ENCODE results near the gene UPF2. TPM values are rescaled to one million over a fixed set of nuclear protein-coding genes. Genes with fewer than 3 reads are reported as not detected.

The UPF2 gene
- total RNA-seq, 1 experiment from 2014 or later: 12.4 TPM

GRCh38 chr10:11881030-11881476, 161.6 kb downstream of the UPF2 start:
- in situ Hi-C loops (cut with HindIII; ENCODE audit: low pct_unique_long_range_greater_than_20kb, low sequenced_read_pairs): no loop called here
- DNase-seq (ENCODE audit: low read depth, low spot score): no peak

- in situ Hi-C loops (cut with HindIII; ENCODE audit: low pct_unique_long_range_greater_than_20kb, low sequenced_read_pairs): no loop called here
- DNase-seq (ENCODE audit: low read depth, low spot score): no peak
These were observed 162.2 kb downstream of the UPF2 start for GRCh38 chr10:11880151-11881029.

- in situ Hi-C loops (cut with HindIII; ENCODE audit: low pct_unique_long_range_greater_than_20kb, low sequenced_read_pairs): no loop called here
- no peak for DNase-seq (ENCODE audit: low read depth, low spot score)
These were observed 163.1 kb downstream of the UPF2 start for GRCh38 chr10:11879387-11880094.

- DNase-seq (ENCODE audit: low read depth, low spot score): no peak
- in situ Hi-C loops (cut with HindIII; ENCODE audit: low pct_unique_long_range_greater_than_20kb, low sequenced_read_pairs): no loop called here
These were observed 163.8 kb downstream of the UPF2 start for GRCh38 chr10:11878776-11879175.

GRCh38 chr10:11877591-11877905, 165.1 kb downstream of the UPF2 start:
- in situ Hi-C loops (cut with HindIII; ENCODE audit: low pct_unique_long_range_greater_than_20kb, low sequenced_read_pairs): no loop called here
- DNase-seq (ENCODE audit: low read depth, low spot score): no peak

- no peak for DNase-seq (ENCODE audit: low read depth, low spot score)
- in situ Hi-C loops (cut with HindIII; ENCODE audit: low pct_unique_long_range_greater_than_20kb, low sequenced_read_pairs): no loop called here
These were observed 165.6 kb downstream of the UPF2 start for GRCh38 chr10:11876805-11877590.

GRCh38 chr10:11876324-11876723, 166.3 kb downstream of the UPF2 start:
- no peak for DNase-seq (ENCODE audit: low read depth, low spot score)
- in situ Hi-C loops (cut with HindIII; ENCODE audit: low pct_unique_long_range_greater_than_20kb, low sequenced_read_pairs): no loop called here

GRCh38 chr10:11875494-11876281, 166.9 kb downstream of the UPF2 start:
- DNase-seq (ENCODE audit: low read depth, low spot score): peak; percentile 36
- in situ Hi-C loops (cut with HindIII; ENCODE audit: low pct_unique_long_range_greater_than_20kb, low sequenced_read_pairs): no loop called here

- DNase-seq (ENCODE audit: low read depth, low spot score): peak; percentile 47
- in situ Hi-C loops (cut with HindIII; ENCODE audit: low pct_unique_long_range_greater_than_20kb, low sequenced_read_pairs): no loop called here
These were observed 167.8 kb downstream of the UPF2 start for GRCh38 chr10:11874568-11875493.

- in situ Hi-C loops (cut with HindIII; ENCODE audit: low pct_unique_long_range_greater_than_20kb, low sequenced_read_pairs): no loop called here
- DNase-seq (ENCODE audit: low read depth, low spot score): no peak
These were observed 171.1 kb downstream of the UPF2 start for GRCh38 chr10:11871466-11871865.

- DNase-seq (ENCODE audit: low read depth, low spot score): no peak
- in situ Hi-C loops (cut with HindIII; ENCODE audit: low pct_unique_long_range_greater_than_20kb, low sequenced_read_pairs): no loop called here
These were observed 171.7 kb downstream of the UPF2 start for GRCh38 chr10:11870900-11871400.

GRCh38 chr10:11870461-11870780, 172.2 kb downstream of the UPF2 start:
- no peak for DNase-seq (ENCODE audit: low read depth, low spot score)
- in situ Hi-C loops (cut with HindIII; ENCODE audit: low pct_unique_long_range_greater_than_20kb, low sequenced_read_pairs): no loop called here

Small RNA genes lying within 50 kb of the gene (small RNA-seq; reads per million reads assigned to genes)
- gene RNU6-1095P: 0 reads per million in 2 experiments

Other genes with a start within 250 kb of the UPF2 start
- gene PROSER2, start 219.5 kb downstream of the UPF2 start, total RNA-seq (2014; rRNA removed; shearing (Covaris generic)): 4.4 and 5.9 TPM in 2 replicates
- 17.8 and 18.1 TPM in 2 replicates for gene DHTKD1, start 26.1 kb upstream of the UPF2 start, total RNA-seq (2014; rRNA removed; shearing (Covaris generic))
- gene SEC61A2, start 86.9 kb upstream of the UPF2 start, total RNA-seq (2014; rRNA removed; shearing (Covaris generic)): 5.6 and 5.7 TPM in 2 replicates
- 78.4 and 85.0 TPM in 2 replicates for gene NUDT5, start 153.1 kb upstream of the UPF2 start, total RNA-seq (2014; rRNA removed; shearing (Covaris generic))
- 130 and 131 TPM in 2 replicates for gene CDC123, start 153.4 kb upstream of the UPF2 start, total RNA-seq (2014; rRNA removed; shearing (Covaris generic))

Measured in SK-MEL-5 (cell line).